ENCODE data around the gene PLSCR1. TPM values are rescaled to one million over a fixed set of nuclear protein-coding genes. Genes with fewer than 3 reads are reported as not detected.

Gene PLSCR1
- polyA plus RNA-seq, 3 donors from 2014 or later, result 52.8 to 67.8 (median 60.7) TPM

- Mint-ChIP-seq H3K27me3 (ENCODE audit: low read depth in 3 of 3) (peaks cover 1 to 12% (median 2%) of the 10 kb centered on the region in 3 donors), H3K36me3 (no peaks in the 10 kb centered on the region), H3K9me3 (no peaks in the 10 kb centered on the region), H3K27ac (no peak overlapping the region), H3K4me3 (peak overlapping the region; percentile 75 to 83 (median 76)), H3K4me1 (peaks cover 6 to 13% of the 10 kb centered on the region in 2 donors)
- DNase-seq, result no peak
These were observed 73.9 kb downstream of the PLSCR1 start for GRCh38 chr3:146470425-146470990.

GRCh38 chr3:146469150-146470017, 75.0 kb downstream of the PLSCR1 start, which contains the start of gene PLSCR2:
PLSCR2 (minus strand) TSS chr3:146469561; CDS start chr3:146459904, 9,657 bp downstream.
- Mint-ChIP-seq H3K4me3 (peak within 1 kb of the TSS; percentile 75 to 83 (median 76)), H3K27me3 (ENCODE audit: low read depth in 3 of 3) (peaks cover 1 to 9% (median 2%) of the 10 kb centered on the region in 3 donors), H3K4me1 (peaks cover 6 to 13% of the 10 kb centered on the region in 2 donors), H3K9me3 (no peaks in the 10 kb centered on the region), H3K36me3 (no peaks in the 10 kb centered on the region), H3K27ac (peak within 1 kb of the TSS in 4 of 6 donors; percentile 35 to 55 (median 43))
- DNase-seq, result peak; percentile 51 to 71 (median 62)

- H3K4me1 Mint-ChIP-seq, result peaks cover 6 to 13% of the 10 kb centered on the region in 2 donors
- H3K27ac Mint-ChIP-seq, result peak overlapping the region in 4 of 6 donors; percentile 35 to 55 (median 43)
- no peak for DNase-seq
- H3K27me3 Mint-ChIP-seq (ENCODE audit: low read depth in 3 of 3), result peaks cover 1 to 8% (median 3%) of the 10 kb centered on the region in 3 donors
- no peaks in the 10 kb centered on the region for H3K36me3 Mint-ChIP-seq
- peak overlapping the region; percentile 75 to 83 (median 76) for H3K4me3 Mint-ChIP-seq
- no peaks in the 10 kb centered on the region for H3K9me3 Mint-ChIP-seq
These were observed 75.7 kb downstream of the PLSCR1 start for GRCh38 chr3:146468671-146469149.

DNA sequence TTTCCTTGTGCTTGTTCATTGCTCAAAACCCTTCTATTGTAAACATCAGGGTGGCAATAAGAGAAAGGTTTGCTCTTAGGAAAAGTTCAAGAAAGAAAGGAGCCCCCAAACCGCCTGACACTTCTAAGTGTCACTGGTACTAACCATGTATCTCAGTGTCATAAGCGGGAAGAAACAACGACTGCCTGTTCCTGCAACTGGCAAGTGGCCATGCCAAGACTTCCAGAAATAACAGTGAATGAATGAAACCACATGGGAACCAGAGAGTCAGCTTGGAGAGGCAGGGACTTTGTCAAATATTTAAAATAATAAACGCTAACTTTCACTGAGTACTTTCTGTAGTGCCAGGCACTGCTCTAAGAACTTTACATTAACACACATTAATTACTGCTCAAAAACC, 76.2 kb downstream of the PLSCR1 start:
- DNase-seq, result no peak
- H3K27me3 Mint-ChIP-seq (ENCODE audit: low read depth in 3 of 3), result peaks cover 1 to 8% (median 4%) of the 10 kb centered on the region in 3 donors
- peaks cover 6 to 13% of the 10 kb centered on the region in 2 donors for H3K4me1 Mint-ChIP-seq
- H3K36me3 Mint-ChIP-seq, result no peaks in the 10 kb centered on the region
- no peaks in the 10 kb centered on the region for H3K9me3 Mint-ChIP-seq
- peak overlapping the region in 4 of 6 donors; percentile 25 to 55 (median 42) for H3K27ac Mint-ChIP-seq
- peak overlapping the region in 4 of 5 donors; percentile 8 to 83 (median 76) for H3K4me3 Mint-ChIP-seq

- Mint-ChIP-seq H3K36me3 (no peaks in the 10 kb centered on the region), H3K4me1 (peaks cover 6 to 13% of the 10 kb centered on the region in 2 donors), H3K27ac (no peak overlapping the region), H3K9me3 (no peaks in the 10 kb centered on the region), H3K27me3 (ENCODE audit: low read depth in 3 of 3) (peaks cover 0 to 4% (median 3%) of the 10 kb centered on the region in 3 donors), H3K4me3 (no peak overlapping the region)
- DNase-seq, result no peak
These were observed 77.8 kb downstream of the PLSCR1 start for GRCh38 chr3:146466604-146467003.

- Mint-ChIP-seq H3K27ac (no peak overlapping the region), H3K9me3 (no peaks in the 10 kb centered on the region), H3K4me3 (no peak overlapping the region), H3K36me3 (no peaks in the 10 kb centered on the region), H3K27me3 (ENCODE audit: low read depth in 3 of 3) (peaks cover 0 to 4% (median 3%) of the 10 kb centered on the region in 3 donors), H3K4me1 (peaks cover 6 to 11% of the 10 kb centered on the region in 2 donors)
- DNase-seq, result no peak
These were observed 78.5 kb downstream of the PLSCR1 start for GRCh38 chr3:146465693-146466465.

Other genes starting within 250 kb of the PLSCR1 start
- not detected for gene PLSCR2, start 75.0 kb downstream of the PLSCR1 start, polyA plus RNA-seq
- gene PLSCR5, start 60.7 kb upstream of the PLSCR1 start, polyA plus RNA-seq, result not detected